Stimulated activated effector memory CD8-positive, alpha-beta T cell treated with anti-CD3 and anti-CD28 coated beads, Interleukin-12 subunit alpha, Interleukin-12 subunit beta, amount 100 ng/mL, for 72 hours (primary cell): ENCODE results near the gene MKX.

Experiments
- ATAC-seq: fragments of 150-1000 bp; cut with Tn5 transposase; 2 replicates; pipeline ENCODE4 v1.10.0; 2021
- DNase-seq, 2 donors: peaks; one replicate each; pipeline ENCODE4 v3.0.0; 2021 to 2022; ENCODE audit warnings: low spot score in 2 of 2
- H3K27ac Mint-ChIP-seq: one replicate; pipeline ENCODE4 v1.8.0; 2022; ENCODE audit warnings: mild to moderate bottlenecking, mixed read lengths
- H3K36me3 Mint-ChIP-seq: one replicate; pipeline ENCODE4 v1.8.0; 2022; ENCODE audit warnings: mild to moderate bottlenecking, mixed read lengths
- H3K4me1 Mint-ChIP-seq: one replicate; pipeline ENCODE4 v1.8.0; 2022; ENCODE audit warnings: mixed read lengths
- H3K4me3 Mint-ChIP-seq: one replicate; pipeline ENCODE4 v1.8.0; 2022; ENCODE audit warnings: mild to moderate bottlenecking, mixed read lengths
- H3K9me3 Mint-ChIP-seq: one replicate; pipeline ENCODE4 v1.8.0; 2022; ENCODE audit warnings: mixed read lengths

Gene MKX, protein sequence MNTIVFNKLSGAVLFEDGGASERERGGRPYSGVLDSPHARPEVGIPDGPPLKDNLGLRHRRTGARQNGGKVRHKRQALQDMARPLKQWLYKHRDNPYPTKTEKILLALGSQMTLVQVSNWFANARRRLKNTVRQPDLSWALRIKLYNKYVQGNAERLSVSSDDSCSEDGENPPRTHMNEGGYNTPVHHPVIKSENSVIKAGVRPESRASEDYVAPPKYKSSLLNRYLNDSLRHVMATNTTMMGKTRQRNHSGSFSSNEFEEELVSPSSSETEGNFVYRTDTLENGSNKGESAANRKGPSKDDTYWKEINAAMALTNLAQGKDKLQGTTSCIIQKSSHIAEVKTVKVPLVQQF

DNA sequence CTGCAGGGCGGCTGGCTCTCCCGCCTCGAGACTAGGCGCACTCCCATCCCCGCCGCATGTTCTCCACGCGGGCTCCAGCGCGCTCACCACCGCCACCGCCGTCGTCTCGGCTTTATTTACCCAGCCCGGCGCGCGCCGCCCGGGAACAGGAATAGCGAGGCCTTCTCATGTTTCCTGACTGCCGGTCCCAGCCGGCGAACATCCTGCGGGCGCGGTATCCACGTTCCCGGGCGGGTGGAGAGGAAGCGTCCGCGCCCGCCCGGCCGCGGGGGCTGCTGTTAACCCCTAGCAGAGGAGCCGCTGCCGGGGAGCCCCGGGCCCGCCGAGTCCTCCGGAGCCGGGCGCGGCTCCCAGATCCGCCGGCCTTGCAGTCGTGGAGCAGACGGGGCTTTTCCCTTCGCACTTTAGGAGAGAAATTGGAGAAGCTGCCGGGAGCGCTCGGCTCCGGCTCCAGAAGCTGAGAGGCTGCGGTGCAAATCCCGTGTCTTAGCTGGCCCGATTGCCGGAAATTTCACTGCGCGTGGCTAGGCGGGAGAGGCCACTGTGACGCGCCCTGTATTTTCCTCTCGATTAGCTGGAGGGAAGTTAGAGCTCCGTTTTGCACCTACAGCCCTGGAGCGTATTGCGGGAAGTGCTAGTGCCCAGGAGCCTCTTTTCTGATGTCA lies at the start of gene MKX:
Gene MKX (minus strand): TSS at position 88 of the 665 bp plus-strand sequence. CDS start 2,404 bp downstream, outside the sequence.
- peak within 1 kb of the TSS; percentile 70 for H3K27ac Mint-ChIP-seq

DNA sequence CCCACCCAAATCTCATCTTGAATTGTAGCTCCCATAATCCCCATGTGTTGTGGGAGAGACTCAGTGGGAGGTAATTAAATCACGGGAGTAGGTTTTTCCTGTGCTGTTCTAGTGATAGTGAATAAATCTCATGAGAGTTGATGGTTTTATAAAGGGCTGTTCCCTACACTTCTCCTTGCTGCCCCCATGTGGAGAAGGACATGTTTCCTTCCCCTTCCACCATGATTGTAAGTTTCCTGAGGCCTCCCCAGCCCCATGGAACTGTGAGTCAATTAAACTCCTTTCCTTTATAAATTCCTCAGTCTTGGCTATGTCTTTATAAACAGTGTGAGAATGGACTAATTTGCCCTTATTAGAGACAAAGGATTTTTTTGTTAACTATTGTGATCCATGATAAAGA lies 48.5 kb upstream of the MKX start:
- H3K27ac Mint-ChIP-seq, result no peak overlapping the region
- no peaks in the 10 kb centered on the region for H3K4me1 Mint-ChIP-seq
- DNase-seq (no peak), ATAC-seq (no peak)
- H3K36me3 Mint-ChIP-seq, result no peaks in the 10 kb centered on the region
- no peak overlapping the region for H3K4me3 Mint-ChIP-seq
- H3K9me3 Mint-ChIP-seq, result no peaks in the 10 kb centered on the region

More for the DNA sequence above, at the start of gene MKX:
- ATAC-seq, result no peak
- peak in 1 of 2 donors; percentile 51 for DNase-seq
- Mint-ChIP-seq H3K4me3 (peak within 1 kb of the TSS; percentile 79), H3K4me1 (peaks cover 43% of the 10 kb centered on the region), H3K9me3 (no peaks in the 10 kb centered on the region), H3K36me3 (no peaks in the 10 kb centered on the region)

GRCh38 chr10:27792216-27792615 lies 46.6 kb upstream of the MKX start:
- Mint-ChIP-seq H3K9me3 (no peaks in the 10 kb centered on the region), H3K4me1 (no peaks in the 10 kb centered on the region), H3K36me3 (no peaks in the 10 kb centered on the region), H3K4me3 (no peak overlapping the region), H3K27ac (no peak overlapping the region)
- DNase-seq, result no peak
- no peak for ATAC-seq

- no peak for ATAC-seq
- Mint-ChIP-seq H3K4me1 (no peaks in the 10 kb centered on the region), H3K9me3 (no peaks in the 10 kb centered on the region), H3K36me3 (no peaks in the 10 kb centered on the region), H3K4me3 (no peak overlapping the region), H3K27ac (no peak overlapping the region)
- DNase-seq, result no peak
Measured at GRCh38 chr10:27784272-27784671, 38.7 kb upstream of the MKX start.

DNA sequence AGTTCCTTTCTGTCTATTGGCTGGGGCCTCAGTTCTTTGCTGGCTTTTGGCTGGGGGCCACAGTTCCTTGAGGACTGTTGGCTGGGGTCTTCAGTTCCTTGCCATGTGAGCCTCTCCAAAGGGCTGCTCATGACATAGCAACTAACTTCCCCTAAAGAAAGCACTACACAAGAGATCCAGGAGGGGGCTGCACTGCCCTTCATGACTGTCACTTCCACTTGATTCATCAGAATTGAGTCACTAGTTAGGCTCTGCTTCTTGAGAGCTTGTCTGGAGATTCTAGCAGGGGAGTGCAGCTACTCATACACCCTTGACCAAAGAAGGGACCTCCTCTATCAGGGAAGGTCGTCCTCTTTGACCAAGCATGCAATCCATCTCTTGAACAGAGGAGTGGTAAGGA lies 38.0 kb upstream of the MKX start:
- no peaks in the 10 kb centered on the region for H3K4me1 Mint-ChIP-seq
- ATAC-seq (peak; percentile 91), DNase-seq (peak; percentile 6 to 52)
- H3K36me3 Mint-ChIP-seq, result no peaks in the 10 kb centered on the region
- no peak overlapping the region for H3K27ac Mint-ChIP-seq
- no peak overlapping the region for H3K4me3 Mint-ChIP-seq
- no peaks in the 10 kb centered on the region for H3K9me3 Mint-ChIP-seq

GRCh38 chr10:27779462-27780015 lies 33.9 kb upstream of the MKX start:
- H3K9me3 Mint-ChIP-seq, result no peaks in the 10 kb centered on the region
- DNase-seq (no peak), ATAC-seq (no peak)
- H3K4me3 Mint-ChIP-seq, result no peak overlapping the region
- H3K27ac Mint-ChIP-seq, result no peak overlapping the region
- no peaks in the 10 kb centered on the region for H3K36me3 Mint-ChIP-seq
- H3K4me1 Mint-ChIP-seq, result no peaks in the 10 kb centered on the region

DNA sequence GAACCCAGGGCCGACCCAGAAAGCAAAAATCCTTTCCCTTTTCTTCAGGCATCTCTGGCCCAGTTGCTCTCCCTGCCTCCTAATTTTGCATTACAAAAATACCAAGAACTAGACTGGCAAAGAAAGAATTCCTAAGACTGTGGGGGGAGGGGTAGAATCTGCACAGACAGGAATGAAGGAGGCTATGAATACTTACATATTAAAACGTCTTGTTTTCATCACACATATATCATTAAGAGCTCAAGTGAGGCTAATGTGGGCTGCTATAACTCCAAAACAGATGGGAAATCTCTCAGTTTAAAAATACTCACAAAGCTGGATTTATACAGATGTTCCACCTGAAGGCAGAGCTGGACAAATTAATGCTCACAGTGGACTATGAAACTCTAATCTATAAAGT lies 29.2 kb upstream of the MKX start:
- no peak for ATAC-seq
- Mint-ChIP-seq H3K9me3 (no peaks in the 10 kb centered on the region), H3K4me1 (no peaks in the 10 kb centered on the region), H3K4me3 (no peak overlapping the region), H3K36me3 (no peaks in the 10 kb centered on the region), H3K27ac (no peak overlapping the region)
- DNase-seq, result no peak

DNA sequence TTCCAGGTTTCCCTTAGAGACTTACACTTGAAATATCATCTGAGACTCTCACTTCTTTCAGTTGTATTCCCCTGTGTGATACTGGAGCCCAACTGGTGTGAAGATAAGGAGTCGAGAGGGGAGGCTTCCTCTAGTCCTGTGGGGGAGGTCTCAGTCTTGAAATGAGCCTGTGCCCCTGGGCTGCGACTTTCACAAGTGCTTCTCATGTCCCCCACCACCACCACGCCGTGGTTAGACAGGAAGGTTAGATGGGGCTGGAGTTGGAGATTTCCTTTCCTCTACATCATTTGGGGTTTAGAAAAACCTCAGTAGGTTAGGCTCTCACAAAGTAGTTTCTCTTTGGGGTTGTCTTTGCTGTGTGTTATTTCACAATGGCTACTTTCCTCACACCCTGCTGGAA lies 25.6 kb upstream of the MKX start:
- Mint-ChIP-seq H3K27ac (no peak overlapping the region), H3K4me1 (no peaks in the 10 kb centered on the region), H3K9me3 (no peaks in the 10 kb centered on the region), H3K36me3 (no peaks in the 10 kb centered on the region), H3K4me3 (no peak overlapping the region)
- ATAC-seq (peak; percentile 80), DNase-seq (peak in 1 of 2 donors; percentile 53)

GRCh38 chr10:27770181-27770580 lies 24.6 kb upstream of the MKX start:
- ATAC-seq, result no peak
- Mint-ChIP-seq H3K4me3 (no peak overlapping the region), H3K36me3 (no peaks in the 10 kb centered on the region), H3K9me3 (no peaks in the 10 kb centered on the region), H3K4me1 (no peaks in the 10 kb centered on the region), H3K27ac (no peak overlapping the region)
- no peak for DNase-seq

- H3K9me3 Mint-ChIP-seq, result no peaks in the 10 kb centered on the region
- H3K4me3 Mint-ChIP-seq, result no peak overlapping the region
- DNase-seq (no peak), ATAC-seq (no peak)
- H3K36me3 Mint-ChIP-seq, result no peaks in the 10 kb centered on the region
- no peak overlapping the region for H3K27ac Mint-ChIP-seq
- H3K4me1 Mint-ChIP-seq, result no peaks in the 10 kb centered on the region
Measured at GRCh38 chr10:27760867-27761266, 15.2 kb upstream of the MKX start.

DNA sequence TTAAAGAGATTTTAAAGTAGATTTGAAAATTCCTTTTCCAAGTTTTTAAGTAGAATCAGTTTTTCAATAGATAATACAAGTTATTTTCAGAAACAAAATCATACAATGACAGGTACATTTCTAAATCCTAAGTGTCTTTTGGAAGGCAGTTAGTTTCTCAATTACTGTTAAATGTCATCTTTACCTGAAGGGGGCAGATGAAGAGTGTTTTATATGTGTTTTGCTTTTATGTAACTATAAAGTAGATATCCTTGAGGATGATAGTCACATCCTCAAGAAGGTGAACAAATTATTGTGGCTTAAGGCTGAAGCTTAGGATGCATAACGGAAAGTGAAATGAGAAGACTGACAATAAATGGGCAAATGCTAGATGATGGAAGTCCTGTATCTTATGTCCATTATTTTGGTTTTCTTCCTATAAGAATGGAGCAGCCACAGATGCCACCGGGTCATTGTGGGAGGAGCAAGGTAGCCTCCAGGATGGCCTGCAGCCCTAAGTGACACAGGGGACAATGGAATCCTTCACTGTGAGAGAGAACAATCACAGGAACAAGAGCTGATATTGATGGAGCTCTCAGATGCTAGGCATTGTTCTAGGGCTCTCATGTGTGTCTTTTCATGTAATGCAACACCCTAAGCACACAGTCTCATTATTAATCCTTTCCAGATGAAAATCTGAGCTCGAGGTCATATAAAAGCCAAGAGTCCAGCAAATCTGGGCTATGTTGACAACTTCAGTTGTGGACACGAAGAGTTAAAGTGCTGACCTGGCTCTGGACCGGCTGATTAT lies 14.1 kb upstream of the MKX start:
- Mint-ChIP-seq H3K36me3 (no peaks in the 10 kb centered on the region), H3K4me1 (no peaks in the 10 kb centered on the region), H3K27ac (no peak overlapping the region), H3K4me3 (no peak overlapping the region), H3K9me3 (no peaks in the 10 kb centered on the region)
- ATAC-seq (no peak), DNase-seq (no peak)

DNA sequence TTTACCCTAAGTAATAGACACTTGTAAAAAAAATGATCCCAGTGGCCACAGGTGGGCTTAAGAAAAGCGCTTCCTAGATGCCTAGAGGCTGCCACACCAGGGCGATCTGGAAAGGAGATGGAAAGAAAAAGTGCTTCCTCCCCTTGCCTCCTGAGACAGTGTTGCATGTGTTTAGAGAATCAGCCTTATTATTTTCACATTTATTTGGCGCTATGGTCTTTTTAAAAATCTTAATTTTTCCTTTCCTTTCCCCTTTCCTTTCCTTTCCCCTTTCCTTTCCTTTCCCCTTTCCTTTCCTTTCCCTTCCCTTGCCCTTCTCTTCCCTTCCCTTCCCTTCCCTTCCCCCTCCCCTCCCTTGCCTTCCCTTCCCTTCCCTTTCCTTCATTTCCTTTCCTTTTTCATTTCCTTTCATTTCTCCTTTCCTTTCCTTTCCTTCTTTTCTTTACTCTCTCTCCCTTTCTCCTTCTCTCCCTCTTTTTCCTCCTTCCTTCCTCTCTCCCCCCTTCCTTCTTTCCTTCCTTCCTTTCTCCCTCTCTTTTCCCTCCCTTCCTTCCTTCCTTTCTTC lies 7.1 kb upstream of the MKX start:
- H3K4me1 Mint-ChIP-seq, result no peaks in the 10 kb centered on the region
- no peak for DNase-seq
- no peak overlapping the region for H3K4me3 Mint-ChIP-seq
- no peak for ATAC-seq
- no peak overlapping the region for H3K27ac Mint-ChIP-seq
- H3K36me3 Mint-ChIP-seq, result no peaks in the 10 kb centered on the region
- no peaks in the 10 kb centered on the region for H3K9me3 Mint-ChIP-seq

- no peak overlapping the region for H3K4me3 Mint-ChIP-seq
- no peak overlapping the region for H3K27ac Mint-ChIP-seq
- no peaks in the 10 kb centered on the region for H3K9me3 Mint-ChIP-seq
- DNase-seq (no peak), ATAC-seq (peak; percentile 56)
- H3K36me3 Mint-ChIP-seq, result no peaks in the 10 kb centered on the region
- H3K4me1 Mint-ChIP-seq, result peaks cover 31% of the 10 kb centered on the region
Measured at GRCh38 chr10:27748601-27749000, 3.0 kb upstream of the MKX start.

DNA sequence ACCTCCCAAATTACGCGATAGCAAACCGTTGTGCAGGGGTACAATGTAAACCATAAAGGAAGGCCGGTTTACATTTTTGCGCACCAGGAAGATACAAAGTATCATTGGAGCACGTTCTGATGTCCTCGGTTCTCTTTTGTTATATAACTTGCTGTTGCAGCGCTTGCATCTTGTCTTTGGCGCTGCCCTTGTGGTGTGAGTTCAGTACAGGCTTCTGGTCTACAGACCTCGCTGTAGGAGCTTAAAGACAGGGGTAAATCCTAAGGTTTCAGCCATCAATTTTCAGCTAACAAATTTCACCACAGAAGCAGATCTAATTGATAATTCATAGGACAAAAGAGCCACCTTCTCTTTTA lies 1.5 kb upstream of the MKX start:
- Mint-ChIP-seq H3K4me3 (peak overlapping the region; percentile 79), H3K36me3 (no peaks in the 10 kb centered on the region), H3K4me1 (peaks cover 33% of the 10 kb centered on the region), H3K27ac (no peak overlapping the region), H3K9me3 (no peaks in the 10 kb centered on the region)
- DNase-seq (no peak), ATAC-seq (no peak)

GRCh38 chr10:27746397-27747095 lies 927 bp upstream of the MKX start:
- Mint-ChIP-seq H3K4me3 (peak overlapping the region; percentile 79), H3K27ac (peak overlapping the region; percentile 41), H3K36me3 (no peaks in the 10 kb centered on the region), H3K4me1 (peaks cover 36% of the 10 kb centered on the region), H3K9me3 (no peaks in the 10 kb centered on the region)
- DNase-seq, result peak in 1 of 2 donors; percentile 52
- ATAC-seq, result no peak
